SK-N-SH treated with all-trans-retinoic acid at 6 μM for 48 hours (cell line): ENCODE measurements around the gene EXOC4.

Experiments
- ARNTL ChIP-seq: fragments of 450-650 bp; formaldehyde crosslinking; IDR thresholded peaks from 2 replicates; pipeline ENCODE4 v1.5.0; 2020; ENCODE audit warnings: low read depth, mild to moderate bottlenecking, moderate library complexity, borderline replicate concordance
- SNAI2 ChIP-seq: fragments of 250-450 bp; sonication (Bioruptor Pico); IDR thresholded peaks from 2 replicates; pipeline ENCODE4 v1.5.0; 2020; ENCODE audit warnings: mild to moderate bottlenecking, moderate library complexity
- TCF4 ChIP-seq: fragments of 250-450 bp; sonication (Bioruptor Pico); IDR thresholded peaks from 2 replicates; pipeline ENCODE4 v1.8.0; 2021; ENCODE audit warnings: mild to moderate bottlenecking, moderate library complexity, borderline replicate concordance
- ZFP3 ChIP-seq: fragments of 250-450 bp; sonication (Bioruptor Pico); IDR thresholded peaks from 2 replicates; pipeline ENCODE4 v1.5.0; 2020; ENCODE audit warnings: mild to moderate bottlenecking, moderate library complexity
- TF ChIP-seq, protein P1 (sequence below): fragments of 250-450 bp; sonication (Bioruptor Pico); IDR thresholded peaks from 2 replicates; pipeline ENCODE4 v1.5.1; 2021; ENCODE audit warnings: mild to moderate bottlenecking, moderate library complexity
- TF ChIP-seq, protein P2 (sequence below): fragments of 250-450 bp; sonication (Bioruptor Pico); IDR thresholded peaks from 2 replicates; pipeline ENCODE4 v1.8.0; 2020; ENCODE audit warnings: mild to moderate bottlenecking, moderate library complexity, borderline replicate concordance

DNA sequence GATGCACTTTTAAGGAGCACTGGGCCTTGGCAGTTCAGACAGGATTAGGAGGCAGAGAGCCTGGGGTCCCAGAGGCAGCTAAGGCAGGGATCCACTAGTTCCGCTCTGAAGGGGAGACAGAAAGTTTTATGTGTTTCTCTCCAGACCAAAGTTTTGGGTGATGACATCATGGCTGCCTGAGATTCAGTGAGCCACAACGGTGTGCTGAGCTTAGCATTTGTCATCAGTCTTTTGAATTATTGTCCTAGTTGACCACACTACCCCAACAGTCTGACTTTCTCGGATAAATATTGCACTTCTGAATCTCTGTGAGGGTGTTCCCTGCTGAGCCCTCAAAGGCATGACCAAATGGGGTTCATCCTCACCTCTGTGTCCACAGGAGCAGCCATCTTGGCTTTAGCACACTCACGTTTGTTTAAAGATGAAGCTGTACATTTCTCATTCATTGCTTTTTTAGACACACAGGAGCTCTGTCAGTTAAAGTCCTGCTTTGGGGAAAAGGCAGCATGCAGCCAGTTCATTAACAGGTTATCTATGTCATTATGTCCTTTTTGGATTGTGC, 576.5 kb downstream of the EXOC4 start:
- TF ChIP-seq SNAI2 (CRISPR knock-in tag) (no peak), TCF4 (no peak), ARNTL (no peak), ZFP3 (CRISPR knock-in tag) (no peak)
- TF ChIP-seq, protein P1, sequence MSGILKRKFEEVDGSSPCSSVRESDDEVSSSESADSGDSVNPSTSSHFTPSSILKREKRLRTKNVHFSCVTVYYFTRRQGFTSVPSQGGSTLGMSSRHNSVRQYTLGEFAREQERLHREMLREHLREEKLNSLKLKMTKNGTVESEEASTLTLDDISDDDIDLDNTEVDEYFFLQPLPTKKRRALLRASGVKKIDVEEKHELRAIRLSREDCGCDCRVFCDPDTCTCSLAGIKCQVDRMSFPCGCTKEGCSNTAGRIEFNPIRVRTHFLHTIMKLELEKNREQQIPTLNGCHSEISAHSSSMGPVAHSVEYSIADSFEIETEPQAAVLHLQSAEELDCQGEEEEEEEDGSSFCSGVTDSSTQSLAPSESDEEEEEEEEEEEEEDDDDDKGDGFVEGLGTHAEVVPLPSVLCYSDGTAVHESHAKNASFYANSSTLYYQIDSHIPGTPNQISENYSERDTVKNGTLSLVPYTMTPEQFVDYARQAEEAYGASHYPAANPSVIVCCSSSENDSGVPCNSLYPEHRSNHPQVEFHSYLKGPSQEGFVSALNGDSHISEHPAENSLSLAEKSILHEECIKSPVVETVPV (CRISPR knock-in tag), result no peak
- TF ChIP-seq, protein P2, sequence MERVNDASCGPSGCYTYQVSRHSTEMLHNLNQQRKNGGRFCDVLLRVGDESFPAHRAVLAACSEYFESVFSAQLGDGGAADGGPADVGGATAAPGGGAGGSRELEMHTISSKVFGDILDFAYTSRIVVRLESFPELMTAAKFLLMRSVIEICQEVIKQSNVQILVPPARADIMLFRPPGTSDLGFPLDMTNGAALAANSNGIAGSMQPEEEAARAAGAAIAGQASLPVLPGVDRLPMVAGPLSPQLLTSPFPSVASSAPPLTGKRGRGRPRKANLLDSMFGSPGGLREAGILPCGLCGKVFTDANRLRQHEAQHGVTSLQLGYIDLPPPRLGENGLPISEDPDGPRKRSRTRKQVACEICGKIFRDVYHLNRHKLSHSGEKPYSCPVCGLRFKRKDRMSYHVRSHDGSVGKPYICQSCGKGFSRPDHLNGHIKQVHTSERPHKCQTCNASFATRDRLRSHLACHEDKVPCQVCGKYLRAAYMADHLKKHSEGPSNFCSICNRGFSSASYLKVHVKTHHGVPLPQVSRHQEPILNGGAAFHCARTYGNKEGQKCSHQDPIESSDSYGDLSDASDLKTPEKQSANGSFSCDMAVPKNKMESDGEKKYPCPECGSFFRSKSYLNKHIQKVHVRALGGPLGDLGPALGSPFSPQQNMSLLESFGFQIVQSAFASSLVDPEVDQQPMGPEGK (CRISPR knock-in tag), result no peak
